Thoracic aorta (tissue), 2 donors: Measurements from ENCODE around the gene B4GALT2. TPM values are rescaled to one million over a fixed set of nuclear protein-coding genes. Genes with fewer than 3 reads are reported as not detected.

Source experiments
- ATAC-seq: fragments of 150-250 bp; one replicate; pipeline ENCODE4 v1.8.0; 2017; ENCODE audit warnings: low read depth; ENCODE audit not compliant: insufficient number of reproducible peaks, low FRiP score
- DNase-seq: peaks from one replicate; pipeline ENCODE4 v3.0.0-alpha.2; 2020; ENCODE audit warnings: low spot score
- H3K27ac ChIP-seq, 2 donors: fragments of 200-600 bp; sonication (generic); 1 replicate in 1 of 2; 2 replicates in 1 of 2; pipeline ENCODE4 v1.5.1; 2016; ENCODE audit warnings: mild to moderate bottlenecking in 2 of 2, moderate library complexity in 2 of 2
- H3K27me3 ChIP-seq: fragments of 200-600 bp; sonication (generic); replicated peaks from 2 replicates; pipeline ENCODE4 v1.6.0; 2016; ENCODE audit warnings: mild to moderate bottlenecking; ENCODE audit not compliant: insufficient read depth
- H3K36me3 ChIP-seq: fragments of 200-600 bp; sonication (generic); one replicate; pipeline ENCODE4 v1.5.1; 2016
- H3K4me1 ChIP-seq, 2 donors: fragments of 200-600 bp; sonication (generic); 1 replicate in 1 of 2; 2 replicates in 1 of 2; pipeline versions ENCODE4 v1.5.1 to v1.6.0; 2016; ENCODE audit warnings: low read depth in 2 of 2, mild to moderate bottlenecking in 1 of 2; ENCODE audit not compliant: control insufficient read depth in 1 of 2
- H3K4me3 ChIP-seq: fragments of 200-600 bp; sonication (generic); 2 replicates; pipeline ENCODE4 v1.5.1; 2016; ENCODE audit warnings: mild to moderate bottlenecking
- H3K9me3 ChIP-seq: fragments of 200-600 bp; sonication (generic); 2 replicates; pipeline ENCODE4 v1.5.1; 2016
- total RNA-seq, 2 donors: library from RNA; depleted of rRNA; stranded (reverse); fragments of >200 nt; gene quantifications; one replicate each; pipeline versions ENCODE4 v1.1.0 to v1.2.3, GENCODE V29; 2016
- TF ChIP-seq, protein P1 (sequence below): fragments of 200-600 bp; sonication (generic); IDR thresholded peaks from one replicate; pipeline ENCODE4 v1.5.1; 2019; ENCODE audit warnings: antibody characterized with exemption

The B4GALT2 gene
- total RNA-seq, 2 donors from 2014 or later, result 34.8 to 51.6 TPM

DNA sequence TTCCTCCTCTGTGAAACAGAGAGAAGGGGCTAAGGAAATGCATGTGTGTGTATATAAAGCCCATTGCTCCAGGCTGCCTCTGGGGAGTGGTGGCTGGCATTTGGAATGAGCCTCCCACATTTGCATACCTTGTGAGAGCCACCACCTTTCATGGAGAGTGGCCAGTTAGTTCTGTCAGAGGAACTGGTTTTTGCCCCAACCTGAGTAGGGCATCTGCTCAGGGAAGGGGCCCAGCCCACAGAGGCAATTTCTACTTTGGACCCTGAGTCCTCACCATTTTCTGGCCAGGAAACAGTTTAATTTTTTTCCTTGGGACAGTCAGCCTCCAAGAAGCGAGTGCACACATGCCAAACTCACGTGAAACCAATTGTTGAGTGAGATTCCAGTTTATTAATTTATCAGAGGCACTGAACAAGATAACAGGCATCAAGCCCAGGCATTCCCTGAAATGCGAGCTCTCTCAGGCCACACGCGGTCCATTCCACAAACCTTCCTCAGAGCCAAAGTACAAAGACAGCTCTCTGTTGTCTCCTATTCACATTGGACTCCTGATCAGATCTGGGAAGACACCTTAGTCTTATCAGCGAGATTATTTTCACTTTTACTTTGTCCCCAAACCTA lies 53.3 kb downstream of the B4GALT2 start:
- Histone ChIP-seq H3K4me1 (peaks cover 25 to 45% of the 10 kb centered on the region in 2 donors), H3K27ac (peak overlapping the region; percentile 66 to 80)
- ATAC-seq, result no peak

DNA sequence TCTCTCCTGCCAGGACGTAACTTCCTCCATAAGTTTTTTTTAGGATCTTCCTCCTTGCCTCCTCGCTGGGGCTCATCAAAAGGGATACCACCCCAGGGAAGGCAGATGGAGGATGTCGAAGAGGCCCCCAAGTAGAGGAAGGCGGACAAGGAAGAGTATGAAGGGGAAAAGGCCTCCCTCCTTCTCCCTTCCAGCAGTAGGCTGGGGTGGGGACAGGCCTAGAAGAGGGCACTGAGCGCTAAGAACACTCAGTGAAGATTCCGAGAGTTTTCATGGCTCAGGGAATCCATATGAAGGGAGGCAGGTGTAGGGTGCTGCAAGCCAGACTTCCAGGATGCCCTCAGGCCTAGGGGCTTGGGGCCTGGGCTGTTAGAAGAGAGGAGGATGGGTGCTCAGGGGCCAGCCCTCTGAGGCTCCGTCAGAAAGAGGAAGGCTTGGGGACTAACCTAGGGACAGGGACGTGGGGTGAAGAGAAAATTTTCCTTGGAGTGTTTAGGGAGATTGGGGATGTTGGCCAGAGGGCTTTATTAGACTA lies 54.1 kb downstream of the B4GALT2 start:
- no peaks in the 10 kb centered on the region for H3K36me3 ChIP-seq
- no peaks in the 10 kb centered on the region for H3K27me3 ChIP-seq
- H3K4me1 ChIP-seq, result peaks cover 25 to 45% of the 10 kb centered on the region in 2 donors
- no peak for ATAC-seq
- TF ChIP-seq, protein P1, sequence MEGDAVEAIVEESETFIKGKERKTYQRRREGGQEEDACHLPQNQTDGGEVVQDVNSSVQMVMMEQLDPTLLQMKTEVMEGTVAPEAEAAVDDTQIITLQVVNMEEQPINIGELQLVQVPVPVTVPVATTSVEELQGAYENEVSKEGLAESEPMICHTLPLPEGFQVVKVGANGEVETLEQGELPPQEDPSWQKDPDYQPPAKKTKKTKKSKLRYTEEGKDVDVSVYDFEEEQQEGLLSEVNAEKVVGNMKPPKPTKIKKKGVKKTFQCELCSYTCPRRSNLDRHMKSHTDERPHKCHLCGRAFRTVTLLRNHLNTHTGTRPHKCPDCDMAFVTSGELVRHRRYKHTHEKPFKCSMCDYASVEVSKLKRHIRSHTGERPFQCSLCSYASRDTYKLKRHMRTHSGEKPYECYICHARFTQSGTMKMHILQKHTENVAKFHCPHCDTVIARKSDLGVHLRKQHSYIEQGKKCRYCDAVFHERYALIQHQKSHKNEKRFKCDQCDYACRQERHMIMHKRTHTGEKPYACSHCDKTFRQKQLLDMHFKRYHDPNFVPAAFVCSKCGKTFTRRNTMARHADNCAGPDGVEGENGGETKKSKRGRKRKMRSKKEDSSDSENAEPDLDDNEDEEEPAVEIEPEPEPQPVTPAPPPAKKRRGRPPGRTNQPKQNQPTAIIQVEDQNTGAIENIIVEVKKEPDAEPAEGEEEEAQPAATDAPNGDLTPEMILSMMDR, result no peak
- no peak overlapping the region for H3K27ac ChIP-seq
- H3K4me3 ChIP-seq, result no peak overlapping the region
- DNase-seq, result no peak
- no peaks in the 10 kb centered on the region for H3K9me3 ChIP-seq

More for the DNA sequence above, 53.3 kb downstream of the B4GALT2 start:
- no peak overlapping the region for H3K4me3 ChIP-seq
- H3K36me3 ChIP-seq, result no peaks in the 10 kb centered on the region
- DNase-seq, result no peak
- TF ChIP-seq, protein P1, result no peak
- H3K27me3 ChIP-seq, result no peaks in the 10 kb centered on the region
- no peaks in the 10 kb centered on the region for H3K9me3 ChIP-seq

- ATAC-seq, result no peak
- no peaks in the 10 kb centered on the region for H3K9me3 ChIP-seq
- DNase-seq, result no peak
- no peaks in the 10 kb centered on the region for H3K27me3 ChIP-seq
- H3K4me3 ChIP-seq, result no peak overlapping the region
- TF ChIP-seq, protein P1, result no peak
- no peaks in the 10 kb centered on the region for H3K36me3 ChIP-seq
- no peak overlapping the region for H3K27ac ChIP-seq
- peaks cover 25 to 44% of the 10 kb centered on the region in 2 donors for H3K4me1 ChIP-seq
Observed at GRCh38 chr1:44033756-44034155, 54.7 kb downstream of the B4GALT2 start.

DNA sequence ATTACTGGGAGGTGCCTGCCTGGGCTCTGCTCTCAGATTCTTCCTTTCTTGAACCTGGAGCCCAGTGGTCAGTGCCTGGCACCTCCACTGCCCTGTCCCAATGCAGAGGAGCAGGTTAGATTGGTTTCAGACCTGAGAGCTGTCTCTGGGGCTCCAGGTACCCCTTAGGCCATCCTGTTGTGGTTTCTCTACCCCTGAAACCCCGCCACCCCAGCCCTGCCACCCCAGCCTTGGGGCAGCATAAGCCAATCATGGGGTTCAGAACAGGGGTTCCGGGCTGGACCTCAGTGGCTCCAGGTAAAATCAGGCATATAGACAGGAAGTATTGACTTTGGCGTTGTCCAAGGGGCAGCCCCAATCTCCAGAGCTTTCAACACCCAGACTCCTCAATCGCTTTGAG lies 55.4 kb downstream of the B4GALT2 start:
- Histone ChIP-seq H3K36me3 (no peaks in the 10 kb centered on the region), H3K27me3 (no peaks in the 10 kb centered on the region), H3K9me3 (no peaks in the 10 kb centered on the region), H3K4me3 (no peak overlapping the region), H3K4me1 (peaks cover 22 to 37% of the 10 kb centered on the region in 2 donors), H3K27ac (no peak overlapping the region)
- TF ChIP-seq, protein P1, result no peak
- no peak for ATAC-seq
- no peak for DNase-seq

DNA sequence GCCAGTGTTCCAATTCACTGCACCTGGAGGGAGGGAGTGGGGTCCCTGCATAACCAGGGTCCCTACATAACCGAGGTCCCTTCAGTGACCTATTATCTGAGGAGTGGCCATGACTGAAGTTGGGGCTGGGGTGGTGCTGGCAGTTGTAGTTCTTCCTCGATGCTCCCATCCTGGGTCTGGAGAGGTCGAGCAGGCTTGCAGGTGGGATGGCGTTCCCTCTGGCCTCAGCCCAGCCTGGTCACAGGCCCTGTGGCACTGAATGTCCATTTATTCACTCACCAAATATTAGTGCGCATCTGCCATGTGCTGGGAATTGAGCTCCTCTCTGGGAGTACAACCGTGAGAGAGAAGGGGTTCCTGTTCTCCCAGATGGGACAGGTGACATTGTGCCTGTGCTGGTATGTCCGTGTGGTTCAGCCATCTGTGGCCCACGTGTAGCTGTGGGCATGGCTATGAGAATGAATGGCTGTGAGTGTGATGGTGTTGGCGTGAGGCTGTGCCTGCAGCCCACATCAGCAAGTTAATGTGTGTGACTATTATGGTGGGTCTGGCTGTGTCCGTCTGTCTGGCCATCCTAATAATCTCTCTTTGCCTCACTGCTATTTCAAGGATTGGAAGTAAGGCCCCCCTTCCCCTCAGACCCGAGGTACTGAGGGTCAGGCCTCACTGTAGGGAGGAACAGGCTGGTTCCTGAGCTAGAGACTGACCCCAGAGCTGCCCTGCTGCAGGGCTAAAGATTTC lies 56.1 kb downstream of the B4GALT2 start:
- Histone ChIP-seq H3K9me3 (no peaks in the 10 kb centered on the region), H3K27ac (peak overlapping the region; percentile 66 to 71), H3K4me3 (no peak overlapping the region), H3K27me3 (no peaks in the 10 kb centered on the region), H3K36me3 (no peaks in the 10 kb centered on the region), H3K4me1 (peaks cover 20 to 34% of the 10 kb centered on the region in 2 donors)
- DNase-seq, result no peak
- TF ChIP-seq, protein P1, result no peak
- ATAC-seq, result no peak
